GM12865 (cell line): ENCODE measurements around the gene BICRAL.

Experiments
- DNase-seq: peaks from one replicate; pipeline ENCODE4 v3.0.0; 2010; ENCODE audit warnings: low read depth
- H3K4me3 ChIP-seq: 2 replicates; pipeline ENCODE4 v1.5.1; 2011; ENCODE audit warnings: mild to moderate bottlenecking, low read depth, low read length, control low read depth
- CTCF ChIP-seq: IDR thresholded peaks from 2 replicates; pipeline ENCODE4 v1.5.1; 2011; ENCODE audit warnings: low read length, control low read depth, low read depth, inconsistent platforms; ENCODE audit not compliant: insufficient read depth; ENCODE audit errors: missing control alignments

The BICRAL gene

DNA sequence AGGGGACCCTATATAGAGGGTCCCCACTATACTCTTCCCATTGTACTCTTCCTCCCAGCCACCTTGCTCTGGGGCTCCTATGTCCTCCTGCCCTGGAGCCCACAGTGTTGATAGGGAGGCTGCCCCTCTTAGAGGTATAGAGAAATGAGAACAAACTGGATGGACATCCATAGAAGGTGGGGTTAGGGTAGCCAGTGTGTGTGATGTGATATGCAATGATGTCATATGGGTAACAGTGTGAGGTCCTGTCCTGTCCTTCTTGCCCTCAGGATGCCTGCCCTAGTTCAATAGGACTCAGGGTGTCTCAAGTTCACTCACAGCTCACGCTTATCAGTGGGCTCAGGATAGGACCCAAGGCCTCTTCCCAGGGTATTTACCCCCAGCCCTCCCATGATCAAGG lies 134.4 kb downstream of the BICRAL start:
- no peak for DNase-seq
- TF ChIP-seq CTCF: no peak
- H3K4me3 ChIP-seq: no peak overlapping the region
